NCI-H1694 (cell line): ENCODE measurements around the gene USP27X.

Experiments used
- DNase-seq: peaks from one replicate; lab custom pipeline; 2025; lab: John Stamatoyannopoulos, UW

USP27X gene

GRCh38 chrX:49878834-49879655, at the start of gene USP27X:
USP27X (plus strand) TSS chrX:49879484; CDS start chrX:49880308, 824 bp downstream.
- peak; percentile 38 for DNase-seq

- peak; percentile 5 for DNase-seq
Observed at GRCh38 chrX:49838374-49838773, 40.9 kb upstream of the USP27X start.

GRCh38 chrX:49840679-49841078, 38.6 kb upstream of the USP27X start:
- DNase-seq, result peak; percentile 9

GRCh38 chrX:49842621-49843020, 36.7 kb upstream of the USP27X start:
- no peak for DNase-seq

- no peak for DNase-seq
Observed at GRCh38 chrX:49844611-49845010, 34.7 kb upstream of the USP27X start.

- DNase-seq, result no peak
Observed at GRCh38 chrX:49845701-49846403, 33.4 kb upstream of the USP27X start.

- no peak for DNase-seq
Observed at GRCh38 chrX:49846522-49846921, 32.8 kb upstream of the USP27X start.

GRCh38 chrX:49848275-49848674, 31.0 kb upstream of the USP27X start:
- DNase-seq, result no peak

- no peak for DNase-seq
Observed at GRCh38 chrX:49850028-49850427, 29.3 kb upstream of the USP27X start.

- no peak for DNase-seq
Observed at GRCh38 chrX:49853661-49854060, 25.6 kb upstream of the USP27X start.

- no peak for DNase-seq
Observed at GRCh38 chrX:49856819-49857218, 22.5 kb upstream of the USP27X start.

GRCh38 chrX:49858341-49858740, 20.9 kb upstream of the USP27X start:
- no peak for DNase-seq

GRCh38 chrX:49859491-49859890, 19.8 kb upstream of the USP27X start:
- no peak for DNase-seq

- no peak for DNase-seq
Observed at GRCh38 chrX:49860867-49861535, 18.3 kb upstream of the USP27X start.

GRCh38 chrX:49862093-49862492, 17.2 kb upstream of the USP27X start:
- no peak for DNase-seq

- DNase-seq, result no peak
Observed at GRCh38 chrX:49868739-49869138, 10.5 kb upstream of the USP27X start.

GRCh38 chrX:49876750-49877149, 2.5 kb upstream of the USP27X start:
- peak; percentile 3 for DNase-seq

GRCh38 chrX:49877397-49878101, 1.7 kb upstream of the USP27X start:
- no peak for DNase-seq

GRCh38 chrX:49878128-49878833, 1.0 kb upstream of the USP27X start:
- no peak for DNase-seq

- no peak for DNase-seq
Observed at GRCh38 chrX:49879656-49880277, 483 bp downstream of the USP27X start.

- no peak for DNase-seq
Observed at GRCh38 chrX:49880668-49881067, 1.4 kb downstream of the USP27X start.
